Measurements from ENCODE around the gene CNTN6.
"Not testable (repeated sequence)": the region's sequence is repeated elsewhere in the genome, so short reads cannot be mapped to it uniquely, and the experiment has no call there.

Gene CNTN6

GRCh38 chr3:1287815-1288214 lies 195.0 kb downstream of the CNTN6 start:
- DNase-seq (ENCODE audit: low read depth in 2 of 2): no peak

DNA sequence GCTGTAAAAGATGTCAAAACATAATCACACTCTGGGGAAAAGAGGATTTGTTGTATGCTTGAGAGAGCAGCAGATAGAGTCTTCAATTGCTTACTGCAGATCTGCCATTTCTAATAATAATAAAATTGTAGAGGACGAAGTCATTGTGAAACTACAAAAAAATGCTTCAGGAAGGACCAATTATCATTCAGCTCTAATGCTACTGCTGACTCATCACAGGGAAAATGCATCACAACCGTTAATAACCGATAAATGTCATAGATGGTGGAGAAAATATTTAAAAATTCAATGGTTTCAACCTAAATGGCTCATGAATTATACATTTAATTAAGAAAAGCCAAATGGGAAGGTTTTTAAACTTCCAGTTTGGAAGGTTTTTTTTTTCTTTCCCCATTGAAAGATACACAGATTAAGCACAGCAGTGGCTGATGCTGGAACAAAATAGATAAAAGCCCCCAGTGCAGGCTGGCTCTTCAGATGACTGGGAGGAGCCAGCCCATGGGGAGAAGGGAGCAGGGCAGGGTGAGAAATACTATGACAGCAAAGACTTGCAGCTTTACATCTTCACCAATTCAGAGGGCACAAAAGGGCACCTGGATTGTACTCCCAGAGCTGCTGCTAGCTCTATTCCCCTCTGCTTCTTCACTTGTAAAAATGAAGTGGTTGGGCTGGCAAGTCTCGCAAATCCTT lies 196.1 kb downstream of the CNTN6 start:
- DNase-seq (ENCODE audit: low read depth in 2 of 2): no peak

- no peak for DNase-seq (ENCODE audit: low read depth in 2 of 2)
Observed at GRCh38 chr3:1292571-1293071, 199.8 kb downstream of the CNTN6 start.

DNA sequence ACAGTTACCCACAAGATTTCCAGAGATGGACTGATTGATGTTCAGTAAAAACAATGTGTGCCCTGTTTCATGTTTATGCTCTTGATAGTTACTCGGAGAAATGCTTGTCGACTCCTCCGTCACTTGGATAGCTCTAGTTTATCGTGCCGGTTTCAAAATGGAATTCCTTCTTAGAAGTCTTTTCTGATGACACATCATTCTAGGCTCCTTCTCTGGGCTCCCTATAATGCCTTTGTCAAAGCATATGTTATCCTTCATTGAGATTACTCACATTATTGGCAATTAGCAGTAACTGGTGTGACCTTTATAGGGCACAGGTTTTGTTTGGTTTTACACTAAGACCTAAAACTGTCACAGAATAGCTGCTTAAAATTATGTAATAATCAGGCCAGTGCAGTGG lies 201.8 kb downstream of the CNTN6 start:
- DNase-seq (ENCODE audit: low read depth in 2 of 2): no peak

DNA sequence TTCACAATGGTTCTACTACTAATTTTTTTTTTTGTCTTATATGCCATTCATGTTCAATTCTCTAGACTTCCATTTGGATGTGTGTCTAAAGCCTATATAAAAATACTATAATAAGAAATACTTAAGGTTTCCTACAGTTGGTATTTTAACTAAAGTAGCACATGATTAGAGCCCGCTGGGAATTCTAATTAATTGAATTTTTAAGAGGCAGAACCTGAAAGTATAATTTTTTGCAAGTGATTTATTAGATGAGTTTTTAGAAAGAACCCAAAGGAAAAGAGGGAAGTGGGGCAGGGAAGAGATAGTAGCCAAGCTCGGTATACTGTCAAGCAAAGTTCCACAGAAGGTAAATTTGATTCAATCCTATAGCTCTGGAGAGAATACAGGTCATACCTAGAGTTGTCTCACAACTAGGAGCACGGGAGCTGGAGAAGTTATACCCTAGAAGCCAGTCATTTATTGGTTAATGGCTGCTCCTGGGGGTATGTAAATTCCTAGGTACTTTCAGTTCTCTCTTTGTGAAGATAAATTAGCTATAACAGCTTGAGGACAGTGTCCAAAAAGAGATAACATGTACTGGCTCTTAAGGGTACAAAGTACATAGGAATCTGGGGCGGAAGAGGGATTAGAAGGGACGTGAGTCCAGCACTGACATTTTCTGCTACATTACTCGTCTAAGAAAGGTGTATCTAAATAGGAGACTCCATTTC lies 225.6 kb downstream of the CNTN6 start:
- no peak for DNase-seq (ENCODE audit: low read depth in 2 of 2)

DNA sequence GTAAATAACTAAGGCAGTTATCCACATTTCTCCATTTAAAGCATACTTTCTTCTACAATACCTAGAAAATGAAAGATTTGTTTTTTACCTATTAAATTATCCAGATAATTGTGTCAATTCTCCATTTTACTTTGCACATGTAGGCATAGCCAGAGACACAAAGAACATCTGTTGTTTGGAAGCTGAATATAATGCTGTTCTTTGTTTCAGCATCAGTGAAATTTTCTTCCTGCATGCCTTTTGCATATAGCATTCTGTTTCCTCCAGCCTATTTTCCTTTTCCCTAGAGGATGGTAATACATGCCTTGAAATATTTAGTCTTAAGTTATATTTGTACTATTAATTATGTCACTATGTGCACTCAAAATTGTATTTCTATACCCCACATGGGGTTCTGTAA lies 233.7 kb downstream of the CNTN6 start:
- no peak for DNase-seq (ENCODE audit: low read depth in 2 of 2)

DNA sequence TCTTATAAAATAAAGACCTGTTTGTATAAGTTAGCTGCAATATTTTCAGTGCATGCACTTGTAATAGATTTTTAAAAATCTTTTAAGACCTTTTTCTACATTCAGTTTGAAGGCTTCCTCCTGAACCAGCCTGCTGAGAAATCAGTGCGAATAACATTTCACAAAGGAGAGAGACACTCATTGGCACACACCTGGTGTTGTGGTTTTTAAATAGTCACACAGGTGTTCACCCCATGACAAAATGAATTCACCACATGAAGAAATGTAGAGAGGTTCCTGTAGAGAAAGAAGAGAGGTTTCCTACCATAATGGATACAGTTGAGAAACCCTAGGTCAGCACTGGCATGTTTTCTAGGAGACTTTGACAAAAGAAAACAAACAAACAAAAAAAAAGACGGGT lies 237.3 kb downstream of the CNTN6 start:
- DNase-seq (ENCODE audit: low read depth in 2 of 2): no peak

DNA sequence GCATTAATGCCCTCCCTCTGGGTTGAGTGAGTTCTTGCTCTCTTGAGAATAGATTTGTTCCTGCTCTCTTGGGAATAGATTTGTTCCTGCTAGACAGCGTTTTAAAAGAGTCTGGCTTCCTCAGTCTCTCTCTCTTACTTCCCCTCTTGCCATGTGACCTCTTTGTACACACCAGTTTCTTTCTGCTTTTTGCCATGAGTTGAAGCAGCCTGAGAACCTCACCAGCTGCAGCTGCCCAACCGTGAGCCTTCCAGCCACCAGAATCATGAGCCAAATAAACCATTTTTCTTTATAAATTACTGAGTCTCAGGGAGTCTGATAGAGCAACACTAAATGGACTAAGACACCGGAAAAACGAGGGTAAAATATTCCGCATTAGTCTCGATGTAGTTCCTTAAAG lies 253.6 kb downstream of the CNTN6 start:
- DNase-seq (ENCODE audit: low read depth in 2 of 2): no peak

GRCh38 chr3:1348547-1348946 lies 255.7 kb downstream of the CNTN6 start:
- no peak for DNase-seq (ENCODE audit: low read depth in 2 of 2)

DNA sequence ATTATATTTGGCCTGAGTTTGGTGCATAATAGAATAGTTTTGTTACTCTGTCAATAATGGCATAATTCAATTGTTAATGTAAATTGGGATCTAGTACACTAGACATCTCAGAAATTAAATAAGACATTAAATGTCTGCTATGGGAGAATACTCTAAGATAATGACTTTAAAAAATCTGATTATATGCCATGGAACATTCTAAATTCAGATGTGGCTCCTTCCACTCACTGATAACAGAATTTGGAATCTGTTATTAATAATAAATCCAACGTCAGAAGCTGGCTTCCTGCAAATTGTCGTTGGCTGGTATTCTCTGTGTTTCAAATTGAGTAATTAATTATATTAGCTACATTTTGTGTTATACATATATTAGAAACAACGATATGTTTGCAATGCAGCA lies 258.1 kb downstream of the CNTN6 start:
- DNase-seq (ENCODE audit: low read depth in 2 of 2): no peak

- DNase-seq (ENCODE audit: low read depth in 2 of 2): no peak
Observed at GRCh38 chr3:1355691-1356090, 262.9 kb downstream of the CNTN6 start.

GRCh38 chr3:1356101-1356500 lies 263.3 kb downstream of the CNTN6 start:
- DNase-seq (ENCODE audit: low read depth in 2 of 2): no peak

GRCh38 chr3:1365528-1365927 lies 272.7 kb downstream of the CNTN6 start:
- DNase-seq (ENCODE audit: low read depth in 2 of 2): no peak

GRCh38 chr3:1374471-1374870 lies 281.6 kb downstream of the CNTN6 start:
- DNase-seq (ENCODE audit: low read depth in 2 of 2): no peak

- DNase-seq (ENCODE audit: low read depth in 2 of 2): no peak
Observed at GRCh38 chr3:1375145-1375544, 282.3 kb downstream of the CNTN6 start.

DNA sequence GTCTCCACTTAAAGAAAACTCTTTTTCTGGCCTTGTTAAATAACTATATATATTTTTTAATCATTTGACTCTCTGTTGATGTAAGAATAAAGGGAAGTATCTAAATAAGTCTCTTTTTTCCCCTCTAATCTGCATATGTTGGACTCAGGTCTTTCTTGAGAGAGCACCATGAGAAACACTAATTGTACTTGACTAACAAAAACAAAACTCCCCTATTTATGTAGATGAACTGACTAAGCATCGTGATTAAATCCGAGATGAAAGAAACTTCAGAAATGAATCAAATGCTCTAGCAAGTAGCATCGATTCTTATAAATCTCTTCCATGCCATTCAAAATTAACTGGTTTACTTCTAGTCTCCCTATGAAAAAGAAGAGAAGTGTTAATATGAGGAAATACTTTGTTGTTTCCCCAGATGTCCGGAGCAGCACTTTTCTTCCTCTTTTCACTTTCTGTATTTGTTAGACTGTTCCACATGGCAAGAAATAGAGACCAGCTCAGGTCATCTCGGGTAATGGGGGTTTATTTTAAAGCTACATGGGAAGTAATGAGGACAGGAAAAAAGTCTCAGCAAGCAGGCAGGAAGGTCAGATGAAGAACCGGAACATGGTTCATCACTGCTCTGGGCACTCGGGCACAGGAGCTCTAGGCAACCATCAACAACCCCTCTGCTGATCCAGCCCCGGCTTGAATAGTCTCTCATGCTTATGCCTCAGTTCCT lies 288.3 kb downstream of the CNTN6 start:
- no peak for DNase-seq (ENCODE audit: low read depth in 2 of 2)

GRCh38 chr3:1381647-1382036 lies 288.8 kb downstream of the CNTN6 start:
- no peak for DNase-seq (ENCODE audit: low read depth in 2 of 2)

GRCh38 chr3:1387396-1387905 lies 294.6 kb downstream of the CNTN6 start:
- not testable (repeated sequence) for DNase-seq (ENCODE audit: low read depth in 2 of 2)

DNA sequence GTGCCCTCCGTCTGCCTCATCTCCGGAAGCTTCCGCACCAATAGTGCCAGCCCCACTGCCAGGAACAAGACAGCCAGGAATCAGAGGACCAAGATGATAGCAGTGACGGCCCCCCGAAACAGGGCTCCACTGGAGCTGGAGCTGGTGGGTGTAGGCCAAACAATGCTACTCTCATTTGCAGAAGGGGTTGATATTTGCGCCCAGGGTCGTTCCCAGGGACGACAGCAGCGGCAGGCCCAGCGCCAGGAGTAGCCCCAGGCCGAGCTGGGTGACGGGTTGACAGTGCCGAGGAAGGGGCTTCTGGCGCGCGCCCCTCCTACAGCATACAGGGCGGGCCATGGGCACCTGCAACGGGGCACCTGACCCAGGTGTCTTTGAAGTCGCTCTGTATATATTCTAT lies 301.4 kb downstream of the CNTN6 start:
- no peak for DNase-seq (ENCODE audit: low read depth in 2 of 2)

DNA sequence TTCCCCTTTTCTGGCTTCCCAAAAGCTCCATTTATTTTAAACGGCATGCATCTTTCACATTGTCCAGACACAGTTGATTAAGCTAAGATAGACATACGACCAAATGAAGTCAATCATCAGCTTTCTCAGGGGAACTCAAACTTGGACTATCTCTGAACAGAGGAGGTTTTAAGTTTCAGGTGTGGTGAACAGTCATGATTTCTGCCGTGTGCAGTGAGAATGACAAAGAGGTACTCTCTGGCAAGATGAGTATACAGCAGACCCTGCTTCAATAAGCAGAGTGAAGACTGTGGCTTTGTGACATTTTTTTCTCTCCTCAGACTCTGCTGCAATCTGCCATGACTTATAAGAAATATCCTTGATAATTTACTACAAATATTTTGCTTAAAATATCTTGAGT lies 307.7 kb downstream of the CNTN6 start:
- DNase-seq (ENCODE audit: low read depth in 2 of 2): no peak

DNA sequence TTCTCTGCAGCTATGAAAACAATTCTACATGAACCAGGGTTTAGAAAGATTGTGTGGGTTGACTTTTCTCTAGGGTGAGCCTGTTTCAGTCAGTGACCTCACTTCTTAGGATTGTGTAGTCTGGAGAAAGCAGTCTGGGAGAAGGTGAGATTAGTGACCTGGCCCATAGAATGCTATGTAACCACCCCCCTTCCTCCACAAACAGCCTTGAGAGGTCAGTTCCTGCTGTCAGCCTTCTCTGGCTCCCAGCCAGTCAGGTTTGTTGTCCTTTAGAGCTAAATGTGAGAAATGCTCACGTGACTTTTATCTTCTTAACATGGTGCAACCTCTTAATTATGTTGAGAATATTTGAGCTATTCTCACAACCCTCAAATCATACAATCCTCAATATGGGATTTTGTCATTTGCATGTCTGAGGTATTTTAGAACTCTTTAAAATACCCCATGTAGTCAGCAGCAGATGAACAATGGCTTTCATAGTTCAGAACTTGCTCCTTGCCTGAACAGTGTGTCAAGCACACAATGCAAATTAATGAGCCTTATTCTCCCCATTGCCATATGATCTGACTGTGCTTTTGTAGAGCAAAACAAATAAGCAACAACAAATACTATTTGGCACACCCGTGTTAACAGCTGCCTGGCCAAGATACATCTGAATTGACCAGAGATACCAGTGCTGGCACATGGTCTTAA lies 311.6 kb downstream of the CNTN6 start:
- no peak for DNase-seq (ENCODE audit: low read depth in 2 of 2)

GRCh38 chr3:1406250-1406649 lies 313.4 kb downstream of the CNTN6 start:
- DNase-seq (ENCODE audit: low read depth in 2 of 2): no peak
